ENCODE data around the gene ENTPD8. TPM values are rescaled to one million over a fixed set of nuclear protein-coding genes. Genes with fewer than 3 reads are reported as not detected.

ENTPD8 gene
- total RNA-seq, 1 experiment from 2014 or later: 0.77 TPM

DNA sequence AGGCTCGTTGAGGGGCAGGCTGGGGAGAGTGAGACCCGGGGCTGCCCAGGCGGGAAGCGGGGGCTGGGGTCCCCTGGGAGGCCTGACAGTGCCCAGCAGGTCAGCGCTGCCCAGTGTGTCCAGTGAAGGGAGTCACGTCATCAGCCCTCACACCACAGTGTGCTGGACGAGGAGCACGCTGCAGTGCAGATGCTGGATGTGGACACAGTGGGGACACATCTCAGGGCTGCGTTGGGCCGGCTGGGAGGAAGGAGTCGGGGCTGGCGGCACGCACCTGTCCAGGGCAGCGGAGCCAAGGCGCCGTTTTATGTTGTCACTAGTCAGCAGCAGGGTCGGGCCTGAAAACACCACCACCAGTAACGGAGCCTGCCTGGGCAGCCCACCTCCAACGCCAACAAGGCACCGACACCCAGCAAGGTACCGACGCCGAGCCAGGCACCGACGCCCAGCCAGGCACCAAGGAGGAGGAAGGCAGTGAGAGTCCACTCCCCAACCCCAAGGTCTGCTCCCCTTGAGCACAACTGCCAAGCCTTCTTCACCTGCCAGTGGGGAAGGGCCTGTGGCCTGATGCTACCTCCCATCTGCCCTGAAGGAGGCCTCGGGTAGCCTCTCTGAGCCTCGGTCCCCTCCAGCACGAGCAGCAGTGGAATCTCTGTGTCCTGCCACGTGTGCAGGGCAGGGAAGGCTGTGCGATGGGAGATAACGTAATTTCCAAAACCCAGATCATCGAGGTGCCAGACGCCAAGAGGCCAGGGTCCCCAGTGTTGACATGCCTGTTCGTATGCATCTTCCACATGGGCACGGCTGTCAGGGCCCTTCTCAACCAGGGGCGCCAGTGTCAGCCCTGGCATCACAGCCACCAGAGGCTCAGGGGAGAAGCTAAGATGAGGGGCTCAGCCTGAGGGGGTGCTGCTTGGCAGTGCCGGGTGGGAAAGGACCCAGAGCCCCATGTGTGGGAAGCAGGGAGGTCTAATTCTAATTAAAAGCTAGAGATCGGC, 39.8 kb upstream of the ENTPD8 start:
- peaks cover 4 to 5% of the 10 kb centered on the region in 2 experiments; a peak in 3 of 4 replicates for H3K4me1 Mint-ChIP-seq
- Histone ChIP-seq H3K23me2 (ENCODE audit: insufficient read length, low read depth, low read length, poor library complexity, severe bottlenecking) (no peaks in the 10 kb centered on the region), H2BK5ac (ENCODE audit: insufficient read length, low read length) (no peak overlapping the region), H3K4me1 (ENCODE audit: insufficient read depth, low read length) (no peaks in the 10 kb centered on the region), H3K4me2 (ENCODE audit: insufficient read depth, insufficient read length, low read length) (no peak overlapping the region), H2BK12ac (ENCODE audit: insufficient read length, low read depth, low read length) (no peak overlapping the region), H3K23ac (ENCODE audit: insufficient read length, low read depth, low read length) (no peak overlapping the region), H3K79me2 (ENCODE audit: insufficient read depth, low read length) (no peaks in the 10 kb centered on the region), H4K8ac (replicated peaks; ENCODE audit: insufficient read length, low read depth, low read length) (no peak overlapping the region), H2BK15ac (ENCODE audit: low read depth, low read length) (no peak overlapping the region), H2AFZ (ENCODE audit: low read length) (no peak overlapping the region), H3K18ac (ENCODE audit: insufficient read length, low read depth, low read length) (no peak overlapping the region), H3T11ph (ENCODE audit: low read length) (no peak overlapping the region), H3K79me1 (ENCODE audit: insufficient read depth, low read depth, low read length, poor library complexity, severe bottlenecking) (no peaks in the 10 kb centered on the region), H3K4ac (ENCODE audit: low read depth, low read length) (no peak overlapping the region), H4K20me1 (ENCODE audit: control insufficient read depth, insufficient read depth, insufficient read length) (no peaks in the 10 kb centered on the region), H2AK5ac (ENCODE audit: insufficient read length, low read length) (no peak overlapping the region), H3K14ac (ENCODE audit: insufficient read depth, low read length) (no peak overlapping the region; the same call in 1 of the 2 replicates), H3K27me3 (ENCODE audit: insufficient read depth, low read length) (no peaks in the 10 kb centered on the region), H3K27ac (ENCODE audit: insufficient read length, low read depth, low read length) (no peak overlapping the region), H3K56ac (ENCODE audit: insufficient read length, low read depth, low read length) (no peak overlapping the region), H3K9me3 (ENCODE audit: control insufficient read depth, low read depth, low read length) (no peaks in the 10 kb centered on the region), H3K9ac (ENCODE audit: extremely low read depth, insufficient read length, low read length) (no peak overlapping the region), H2BK120ac (ENCODE audit: low read depth, low read length, poor library complexity, severe bottlenecking) (no peak overlapping the region), H2BK20ac (ENCODE audit: low read depth, low read length, poor library complexity, severe bottlenecking) (no peak overlapping the region), H4K91ac (ENCODE audit: insufficient read length, low read depth, low read length) (no peak overlapping the region), H4K5ac (ENCODE audit: insufficient read length, low read depth, low read length) (no peak overlapping the region)
- no peak overlapping the region for H3K27ac Mint-ChIP-seq
- H3K27me3 Mint-ChIP-seq (ENCODE audit: low read depth): peaks cover 8% of the 10 kb centered on the region
- H3K4me3 Mint-ChIP-seq: no peak overlapping the region
- H3K9me3 Mint-ChIP-seq: peaks cover 2% of the 10 kb centered on the region in 2 experiments; a peak in 4 of 5 replicates
- peak; percentile 25 for DNase-seq
- H3K36me3 Mint-ChIP-seq (ENCODE audit: insufficient read depth in 1 of 3, low read depth in 3 of 3): peaks cover 0 to 2% (median 0%) of the 10 kb centered on the region in 3 experiments; a peak in 1 of 7 replicates
- WGBS (ENCODE audit: extremely low coverage, insufficient read length, low lambda C conversion rate): no CpG with 5 or more reads among the region's 38 CpGs
- TF ChIP-seq, protein P1, sequence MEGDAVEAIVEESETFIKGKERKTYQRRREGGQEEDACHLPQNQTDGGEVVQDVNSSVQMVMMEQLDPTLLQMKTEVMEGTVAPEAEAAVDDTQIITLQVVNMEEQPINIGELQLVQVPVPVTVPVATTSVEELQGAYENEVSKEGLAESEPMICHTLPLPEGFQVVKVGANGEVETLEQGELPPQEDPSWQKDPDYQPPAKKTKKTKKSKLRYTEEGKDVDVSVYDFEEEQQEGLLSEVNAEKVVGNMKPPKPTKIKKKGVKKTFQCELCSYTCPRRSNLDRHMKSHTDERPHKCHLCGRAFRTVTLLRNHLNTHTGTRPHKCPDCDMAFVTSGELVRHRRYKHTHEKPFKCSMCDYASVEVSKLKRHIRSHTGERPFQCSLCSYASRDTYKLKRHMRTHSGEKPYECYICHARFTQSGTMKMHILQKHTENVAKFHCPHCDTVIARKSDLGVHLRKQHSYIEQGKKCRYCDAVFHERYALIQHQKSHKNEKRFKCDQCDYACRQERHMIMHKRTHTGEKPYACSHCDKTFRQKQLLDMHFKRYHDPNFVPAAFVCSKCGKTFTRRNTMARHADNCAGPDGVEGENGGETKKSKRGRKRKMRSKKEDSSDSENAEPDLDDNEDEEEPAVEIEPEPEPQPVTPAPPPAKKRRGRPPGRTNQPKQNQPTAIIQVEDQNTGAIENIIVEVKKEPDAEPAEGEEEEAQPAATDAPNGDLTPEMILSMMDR (conservative IDR thresholded peaks at IDR 0.05): no peak

Data from H9 (cell line).